HS-5 (cell line): ENCODE measurements around the gene EIF4G3.
"Not testable (repeated sequence)": the region's sequence is repeated elsewhere in the genome, so short reads cannot be mapped to it uniquely, and the experiment has no call there.

ENCODE experiments used
- DNase-seq: peaks from one replicate; pipeline ENCODE4 v3.0.0-alpha.2; 2012; ENCODE audit warnings: low read depth

Gene EIF4G3

GRCh38 chr1:20873311-20873710, 303.4 kb downstream of the EIF4G3 start:
- DNase-seq, result no peak

- no peak for DNase-seq
Measured at GRCh38 chr1:20871419-20871818, 305.3 kb downstream of the EIF4G3 start.

GRCh38 chr1:20870718-20871117, 306.0 kb downstream of the EIF4G3 start:
- no peak for DNase-seq

- no peak for DNase-seq
Measured at GRCh38 chr1:20868263-20868662, 308.4 kb downstream of the EIF4G3 start.

- no peak for DNase-seq
Measured at GRCh38 chr1:20867847-20868246, 308.9 kb downstream of the EIF4G3 start.

- DNase-seq, result no peak
Measured at GRCh38 chr1:20867062-20867461, 309.6 kb downstream of the EIF4G3 start.

GRCh38 chr1:20865001-20865400, 311.7 kb downstream of the EIF4G3 start:
- no peak for DNase-seq

GRCh38 chr1:20854529-20854928, 322.2 kb downstream of the EIF4G3 start:
- no peak for DNase-seq

- not testable (repeated sequence) for DNase-seq
Measured at GRCh38 chr1:20851791-20852190, 324.9 kb downstream of the EIF4G3 start.

GRCh38 chr1:20850021-20850420, 326.7 kb downstream of the EIF4G3 start:
- DNase-seq, result no peak

- DNase-seq, result no peak
Measured at GRCh38 chr1:20849100-20849499, 327.6 kb downstream of the EIF4G3 start.

GRCh38 chr1:20848162-20848561, 328.5 kb downstream of the EIF4G3 start:
- DNase-seq, result no peak

- no peak for DNase-seq
Measured at GRCh38 chr1:20847611-20848080, 329.1 kb downstream of the EIF4G3 start.

- no peak for DNase-seq
Measured at GRCh38 chr1:20846461-20847374, 330.0 kb downstream of the EIF4G3 start.

GRCh38 chr1:20840731-20841130, 336.0 kb downstream of the EIF4G3 start:
- DNase-seq, result no peak

GRCh38 chr1:20837554-20838192, 339.0 kb downstream of the EIF4G3 start:
- DNase-seq, result no peak

GRCh38 chr1:20836230-20836629, 340.5 kb downstream of the EIF4G3 start:
- DNase-seq, result no peak

GRCh38 chr1:20834780-20835179, 341.9 kb downstream of the EIF4G3 start:
- DNase-seq, result no peak

- DNase-seq, result no peak
Measured at GRCh38 chr1:20834192-20834591, 342.5 kb downstream of the EIF4G3 start.

- no peak for DNase-seq
Measured at GRCh38 chr1:20830378-20830777, 346.3 kb downstream of the EIF4G3 start.

GRCh38 chr1:20829946-20830345, 346.8 kb downstream of the EIF4G3 start:
- DNase-seq, result no peak

GRCh38 chr1:20829531-20829930, 347.2 kb downstream of the EIF4G3 start:
- no peak for DNase-seq

- no peak for DNase-seq
Measured at GRCh38 chr1:20823845-20824244, 352.9 kb downstream of the EIF4G3 start.
